Glutamatergic neuron (in vitro differentiated cells): Measurements from ENCODE around the gene HMBS. TPM values are rescaled to one million over a fixed set of nuclear protein-coding genes. Genes with fewer than 3 reads are reported as not detected.
A peak's percentile ranks its signal among the peaks of the same experiment; 100 is the strongest.
"Not testable (repeated sequence)": the region's sequence is repeated elsewhere in the genome, so short reads cannot be mapped to it uniquely, and the experiment has no call there.

ENCODE experiments used
- DNase-seq: peaks from one replicate; pipeline ENCODE4 v3.0.0; 2022
- H3K27ac Mint-ChIP-seq: one replicate; pipeline ENCODE4 v1.8.0; 2020; ENCODE audit warnings: mild to moderate bottlenecking, mixed read lengths, inconsistent platforms; ENCODE audit not compliant: unreplicated experiment
- H3K27me3 Mint-ChIP-seq: one replicate; pipeline ENCODE4 v1.8.0; 2020; ENCODE audit warnings: mild to moderate bottlenecking, moderate library complexity, mixed read lengths, inconsistent platforms; ENCODE audit not compliant: unreplicated experiment
- H3K36me3 Mint-ChIP-seq: one replicate; pipeline ENCODE4 v1.8.0; 2020; ENCODE audit warnings: mild to moderate bottlenecking, mixed read lengths, inconsistent platforms; ENCODE audit not compliant: unreplicated experiment
- H3K4me1 Mint-ChIP-seq: one replicate; pipeline ENCODE4 v1.8.0; 2020; ENCODE audit warnings: mild to moderate bottlenecking, low read depth, mixed read lengths, inconsistent platforms; ENCODE audit not compliant: unreplicated experiment
- H3K4me3 Mint-ChIP-seq: one replicate; pipeline ENCODE4 v1.8.0; 2020; ENCODE audit warnings: mild to moderate bottlenecking, mixed read lengths, inconsistent platforms; ENCODE audit not compliant: unreplicated experiment
- H3K9me3 Mint-ChIP-seq: one replicate; pipeline ENCODE4 v1.8.0; 2020; ENCODE audit warnings: mild to moderate bottlenecking, moderate library complexity, mixed read lengths, inconsistent platforms; ENCODE audit not compliant: unreplicated experiment
- CTCF ChIP-seq: fragments of 200-600 bp; sonication (generic); IDR thresholded peaks from one replicate; pipeline ENCODE4 v1.5.0; 2021; ENCODE audit not compliant: partially characterized antibody, unreplicated experiment
- total RNA-seq: library from RNA; stranded (reverse); fragmentation: NEBNext Ultra II Directional; extraction: Animal tissue kit (Norgen Biotek cat#: 25700); gene quantifications from one replicate; pipeline ENCODE4 v1.2.1, GENCODE V29; 2021; ENCODE audit not compliant: unreplicated experiment

Gene HMBS
- total RNA-seq, 1 donor from 2014 or later = 30.4 TPM

DNA sequence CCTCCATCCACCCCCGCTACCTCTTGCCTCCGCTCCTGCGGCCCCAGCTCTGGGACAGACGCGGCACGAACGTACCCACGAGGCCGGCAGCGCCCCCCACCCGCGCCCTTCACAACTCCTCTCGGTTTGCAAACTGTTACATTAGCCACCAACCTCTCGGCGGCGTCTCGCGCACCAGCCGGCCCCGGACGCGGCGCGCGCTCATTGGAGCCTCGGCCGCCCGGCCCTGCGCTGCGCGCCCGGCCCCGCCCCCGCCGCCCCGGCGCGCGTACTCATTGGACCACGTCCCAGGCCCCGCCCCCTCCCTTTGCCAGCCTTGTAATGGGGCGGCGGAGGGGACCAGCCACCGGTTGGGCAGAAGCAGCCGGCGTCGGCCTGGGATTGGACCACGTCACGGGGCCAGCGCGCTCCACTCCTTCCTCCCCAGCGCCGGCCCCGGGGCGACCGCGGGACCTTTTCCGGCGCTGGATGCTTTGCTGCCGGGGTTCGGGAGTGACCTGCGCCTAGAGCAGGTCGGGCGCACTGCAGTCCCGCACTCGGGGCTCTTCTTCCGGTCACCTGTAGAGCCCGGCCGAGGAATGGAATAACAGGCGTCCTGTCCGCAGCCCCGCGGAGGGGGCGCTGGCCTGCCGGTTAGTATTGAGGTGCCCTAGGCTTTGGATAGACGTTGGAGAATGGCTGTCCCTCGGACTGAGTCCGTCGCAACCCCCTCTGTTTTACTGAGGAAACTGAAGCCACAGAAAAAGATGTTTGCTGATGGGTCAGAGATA lies 27.5 kb upstream of the HMBS start, which contains the start of gene HYOU1:
Gene HYOU1, minus strand, starts transcription at position 206 of the 770 bp plus-strand sequence. CDS start 1,045 bp downstream, outside the sequence.
- Mint-ChIP-seq H3K27me3 (peaks cover 8% of the 10 kb centered on the region), H3K4me1 (peaks cover 10% of the 10 kb centered on the region), H3K4me3 (peak within 1 kb of the TSS; percentile 95), H3K27ac (peak within 1 kb of the TSS; percentile 90), H3K9me3 (peaks cover 6% of the 10 kb centered on the region), H3K36me3 (no peaks in the 10 kb centered on the region)
- DNase-seq = peak; percentile 100
- TF ChIP-seq CTCF = peak; percentile 16

GRCh38 chr11:119059128-119059527 lies 25.6 kb upstream of the HMBS start:
- Mint-ChIP-seq H3K27ac (peak overlapping the region; percentile 80), H3K4me3 (peak overlapping the region; percentile 57), H3K4me1 (peaks cover 10% of the 10 kb centered on the region), H3K27me3 (peaks cover 11% of the 10 kb centered on the region)
- H3K36me3 Mint-ChIP-seq, H3K9me3 Mint-ChIP-seq, DNase-seq: not testable (repeated sequence)

GRCh38 chr11:119061256-119061655 lies 23.4 kb upstream of the HMBS start:
- Mint-ChIP-seq H3K4me3 (no peak overlapping the region), H3K4me1 (peaks cover 4% of the 10 kb centered on the region), H3K27me3 (peaks cover 8% of the 10 kb centered on the region), H3K27ac (no peak overlapping the region), H3K9me3 (no peaks in the 10 kb centered on the region), H3K36me3 (no peaks in the 10 kb centered on the region)
- no peak for DNase-seq
- no peak for TF ChIP-seq CTCF

DNA sequence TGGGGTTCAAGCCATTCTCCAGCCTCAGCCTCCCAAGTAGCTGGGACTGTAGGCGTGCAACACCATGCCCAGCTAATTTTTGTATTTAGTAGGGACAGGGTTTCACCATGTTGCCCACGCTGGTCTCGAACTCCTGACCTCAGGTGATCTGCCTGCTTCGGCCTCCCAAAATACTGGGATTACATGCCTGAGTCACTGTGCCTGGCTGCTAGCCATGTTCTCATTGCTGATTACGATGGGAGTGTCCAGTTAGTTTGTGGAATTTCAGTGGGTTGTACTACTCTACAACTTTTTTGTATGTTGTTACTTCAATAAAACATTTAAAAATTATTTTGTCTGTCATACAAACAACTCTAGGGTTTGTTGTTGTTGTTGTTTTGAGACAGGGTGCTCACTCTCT lies 21.9 kb upstream of the HMBS start:
- DNase-seq = no peak
- Mint-ChIP-seq H3K9me3 (peaks cover 3% of the 10 kb centered on the region), H3K27me3 (peaks cover 5% of the 10 kb centered on the region), H3K4me3 (no peak overlapping the region), H3K36me3 (no peaks in the 10 kb centered on the region), H3K27ac (no peak overlapping the region), H3K4me1 (peaks cover 6% of the 10 kb centered on the region)
- TF ChIP-seq CTCF = no peak

- DNase-seq = no peak
- Mint-ChIP-seq H3K4me1 (peaks cover 3% of the 10 kb centered on the region), H3K9me3 (peaks cover 6% of the 10 kb centered on the region), H3K27me3 (peaks cover 2% of the 10 kb centered on the region), H3K4me3 (no peak overlapping the region), H3K27ac (no peak overlapping the region), H3K36me3 (no peaks in the 10 kb centered on the region)
- peak; percentile 27 for TF ChIP-seq CTCF
These were observed 19.3 kb upstream of the HMBS start for GRCh38 chr11:119065369-119065768.
